ENCODE data around the gene MOB3A.

MOB3A gene

DNA sequence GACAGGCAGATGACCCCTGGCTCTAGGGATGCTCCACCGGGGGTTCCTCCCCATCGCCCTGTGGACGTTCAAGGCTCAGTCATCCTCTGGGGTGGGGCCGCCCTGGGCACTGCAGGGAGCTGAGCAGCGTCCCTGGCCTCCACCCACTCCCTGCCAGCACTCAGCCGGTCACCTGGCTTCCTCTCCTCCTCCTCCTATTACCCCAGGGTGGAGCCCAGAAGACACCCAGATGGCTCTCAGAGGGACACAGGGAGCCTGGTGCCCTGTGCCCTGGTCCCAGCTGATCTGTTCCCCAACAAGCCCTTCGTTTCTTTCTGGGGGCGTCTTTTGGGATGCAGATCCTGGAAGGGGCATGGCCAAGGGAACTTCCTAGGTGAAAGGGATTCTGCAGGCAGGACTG, 41.4 kb downstream of the MOB3A start:
- H3K4me2 ChIP-seq (ENCODE audit: low read length): peak overlapping the region; percentile 87
- H3K27me3 ChIP-seq (ENCODE audit: control insufficient read depth, low read length): no peaks in the 10 kb centered on the region
- no peaks in the 10 kb centered on the region for H3K9me3 ChIP-seq (ENCODE audit: control insufficient read depth, insufficient read depth, low read length)
- H3F3A ChIP-seq (ENCODE audit: control insufficient read depth, insufficient read depth): peaks cover 49% of the 10 kb centered on the region
- H3K79me2 ChIP-seq (ENCODE audit: control insufficient read depth, low read length): peaks cover 21% of the 10 kb centered on the region
- peaks cover 10% of the 10 kb centered on the region for H3K36me3 ChIP-seq (ENCODE audit: control insufficient read depth, low read length)
- H3K4me3 ChIP-seq (ENCODE audit: low read length): peak overlapping the region; percentile 65
- TF ChIP-seq CTCF (IDR thresholded peaks at IDR 0.05; ENCODE audit: low read depth, low read length, poor library complexity, severe bottlenecking): no peak
- TF ChIP-seq EZH2phosphoT487 (IDR thresholded peaks at IDR 0.05; ENCODE audit: borderline replicate concordance, low read length): no peak
- H4K20me1 ChIP-seq (ENCODE audit: control insufficient read depth, insufficient read depth, low read depth, low read length): peaks cover 7% of the 10 kb centered on the region
- H3K9me2 ChIP-seq (replicated peaks; ENCODE audit: control insufficient read depth, low read length): no peaks in the 10 kb centered on the region
- H3K4me1 ChIP-seq (ENCODE audit: control insufficient read depth, low read length): peaks cover 85% of the 10 kb centered on the region
- H3K27ac ChIP-seq (ENCODE audit: low read depth, low read length): peak overlapping the region; percentile 81

- Histone ChIP-seq H3K36me3 (ENCODE audit: control insufficient read depth, low read length) (peaks cover 20% of the 10 kb centered on the region), H3K9me2 (replicated peaks; ENCODE audit: control insufficient read depth, low read length) (no peaks in the 10 kb centered on the region), H3F3A (ENCODE audit: control insufficient read depth, insufficient read depth) (peaks cover 50% of the 10 kb centered on the region), H3K9me3 (ENCODE audit: control insufficient read depth, insufficient read depth, low read length) (no peaks in the 10 kb centered on the region), H3K79me2 (ENCODE audit: control insufficient read depth, low read length) (peaks cover 24% of the 10 kb centered on the region), H3K4me1 (ENCODE audit: control insufficient read depth, low read length) (peaks cover 85% of the 10 kb centered on the region), H3K27ac (ENCODE audit: low read depth, low read length) (peak overlapping the region; percentile 85), H3K4me2 (ENCODE audit: low read length) (peak overlapping the region; percentile 76), H3K27me3 (ENCODE audit: control insufficient read depth, low read length) (no peaks in the 10 kb centered on the region), H4K20me1 (ENCODE audit: control insufficient read depth, insufficient read depth, low read depth, low read length) (peaks cover 16% of the 10 kb centered on the region), H3K4me3 (ENCODE audit: low read length) (peak overlapping the region; percentile 48)
- TF ChIP-seq CTCF (IDR thresholded peaks at IDR 0.05; ENCODE audit: low read depth, low read length, poor library complexity, severe bottlenecking) (no peak), EZH2phosphoT487 (IDR thresholded peaks at IDR 0.05; ENCODE audit: borderline replicate concordance, low read length) (no peak)
Measured at GRCh38 chr19:2053601-2054389, 42.3 kb downstream of the MOB3A start.

DNA sequence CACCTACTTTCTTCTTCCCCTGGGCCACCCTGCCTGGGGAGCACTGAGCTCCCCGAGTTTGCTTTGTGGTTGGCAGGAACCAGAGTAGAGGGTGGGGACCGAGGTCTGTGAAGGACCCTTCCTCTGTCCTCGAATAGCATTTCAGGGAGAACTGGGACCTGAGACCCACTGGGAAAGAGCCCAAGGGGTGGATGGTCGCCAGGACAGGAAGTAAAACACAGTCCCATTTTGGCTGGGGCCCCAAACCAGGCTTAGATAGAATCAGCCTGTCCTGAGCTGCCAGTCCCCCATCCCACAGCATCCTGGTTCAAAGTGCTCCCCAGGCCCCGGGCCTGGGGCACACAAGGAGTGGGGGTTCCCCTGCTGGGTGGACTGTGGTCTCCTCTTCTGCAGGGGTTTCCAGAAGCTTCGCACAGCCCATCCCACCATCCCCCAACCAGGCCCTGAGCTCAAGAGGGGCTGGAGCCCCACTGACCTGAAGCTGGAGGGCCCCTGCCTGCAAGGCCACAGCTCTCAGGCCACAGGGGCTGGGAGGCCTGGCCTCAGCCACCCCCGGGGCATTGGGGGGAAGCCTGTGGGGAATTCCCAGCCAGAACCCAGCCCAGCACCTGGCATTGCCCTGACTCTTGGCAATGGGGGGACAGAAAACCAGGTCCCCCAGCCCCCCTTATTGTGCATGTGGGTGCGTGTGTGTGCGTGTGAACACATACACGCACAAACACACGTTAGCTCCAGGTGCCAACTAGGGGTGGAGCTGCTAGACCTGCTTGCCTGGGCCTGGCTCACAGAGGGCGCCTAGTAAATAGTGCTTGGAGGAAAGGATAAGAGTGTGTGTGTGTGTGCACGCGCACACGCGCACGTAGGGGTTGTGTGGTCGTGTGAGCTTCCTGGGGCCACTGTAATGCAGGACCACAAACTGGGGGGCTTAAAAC, 44.1 kb downstream of the MOB3A start:
- Histone ChIP-seq H4K20me1 (ENCODE audit: control insufficient read depth, insufficient read depth, low read depth, low read length) (peaks cover 34% of the 10 kb centered on the region), H3K79me2 (ENCODE audit: control insufficient read depth, low read length) (peaks cover 42% of the 10 kb centered on the region), H3F3A (ENCODE audit: control insufficient read depth, insufficient read depth) (peaks cover 47% of the 10 kb centered on the region), H3K4me3 (ENCODE audit: low read length) (peak overlapping the region; percentile 71), H3K4me2 (ENCODE audit: low read length) (peak overlapping the region; percentile 76), H3K9me2 (replicated peaks; ENCODE audit: control insufficient read depth, low read length) (no peaks in the 10 kb centered on the region), H3K9me3 (ENCODE audit: control insufficient read depth, insufficient read depth, low read length) (no peaks in the 10 kb centered on the region), H3K27ac (ENCODE audit: low read depth, low read length) (peak overlapping the region; percentile 85), H3K4me1 (ENCODE audit: control insufficient read depth, low read length) (peaks cover 85% of the 10 kb centered on the region), H3K36me3 (ENCODE audit: control insufficient read depth, low read length) (peaks cover 37% of the 10 kb centered on the region), H3K27me3 (ENCODE audit: control insufficient read depth, low read length) (no peaks in the 10 kb centered on the region)
- no peak for TF ChIP-seq EZH2phosphoT487 (IDR thresholded peaks at IDR 0.05; ENCODE audit: borderline replicate concordance, low read length)
- TF ChIP-seq CTCF (IDR thresholded peaks at IDR 0.05; ENCODE audit: low read depth, low read length, poor library complexity, severe bottlenecking): peak; percentile 45
